Measurements from ENCODE around the gene SCRT2. TPM values are rescaled to one million over a fixed set of nuclear protein-coding genes. Genes with fewer than 3 reads are reported as not detected.
A peak's percentile ranks its signal among the peaks of the same experiment; 100 is the strongest.

SCRT2 gene
- total and polyA plus RNA-seq, 9 of the 15 experiments (the other 6 are each of a cell fraction or from before 2014, with no cell fraction given): 0.04 to 0.75 (median 0.13) TPM; not detected in 2

DNA sequence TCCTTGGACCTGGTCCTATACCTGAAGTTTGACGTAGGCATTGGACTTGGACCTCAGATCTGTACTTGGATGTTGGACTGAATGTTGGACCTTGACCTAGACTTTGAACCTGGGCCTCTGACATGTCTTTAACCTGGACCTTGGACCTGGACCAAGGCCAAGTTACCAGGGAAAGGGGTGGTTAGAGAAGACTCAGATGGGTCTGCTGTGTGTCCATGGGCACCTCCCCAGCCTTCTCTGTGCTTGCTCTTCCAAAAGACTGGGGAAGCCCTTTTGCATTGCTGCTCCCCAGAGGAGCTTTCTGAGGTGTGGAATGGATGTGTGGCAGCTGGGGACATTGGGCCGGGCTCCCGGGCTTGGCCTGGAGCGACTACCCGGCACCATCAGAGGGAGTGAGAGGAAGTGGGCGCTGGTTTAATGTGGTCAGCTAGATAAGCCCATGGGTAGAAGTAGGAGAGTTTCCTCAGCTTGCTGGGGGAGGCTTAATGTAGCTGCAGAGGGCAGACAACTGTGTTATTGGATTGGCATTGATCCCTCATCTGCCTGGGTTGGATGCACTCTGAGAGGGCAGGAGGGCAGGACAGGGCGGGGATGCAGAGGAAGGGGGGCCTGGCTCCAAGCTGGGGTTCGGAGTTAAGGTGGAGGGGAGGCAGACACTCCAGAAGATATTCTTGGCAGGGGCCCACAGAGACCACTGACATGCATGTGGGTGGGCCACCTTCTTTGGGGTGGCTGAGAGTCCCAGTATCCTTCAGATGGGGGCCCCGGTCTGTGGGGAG, 4.2 kb downstream of the SCRT2 start (continued):
- TF ChIP-seq FOXM1 (IDR thresholded peaks at IDR 0.05; ENCODE audit: low read depth) (no peak), FOXM1 (CRISPR knock-in tag; IDR thresholded peaks at IDR 0.05; ENCODE audit: low read depth) (no peak), ARID1B (IDR thresholded peaks at IDR 0.05) (peak; percentile 94), BACH1 (tag; IDR thresholded peaks at IDR 0.05) (no peak), ZNF174 (CRISPR knock-in tag; IDR thresholded peaks at IDR 0.05) (no peak), PYGO2 (tag; IDR thresholded peaks at IDR 0.05) (no peak), ZEB2 (IDR thresholded peaks at IDR 0.05) (no peak; the same call in 1 of the 2 replicates), PHF21A (IDR thresholded peaks at IDR 0.05; ENCODE audit: borderline replicate concordance, low read depth) (peak; percentile 34; the same call in 1 of the 2 replicates), MTA2 (IDR thresholded peaks at IDR 0.05; ENCODE audit: low read depth) (peak; percentile 63), IRF2 (CRISPR knock-in tag; IDR thresholded peaks at IDR 0.05) (no peak), TAF15 (IDR thresholded peaks at IDR 0.05; ENCODE audit: low read depth, low read length) (no peak), ZNF282 (CRISPR knock-in tag; IDR thresholded peaks at IDR 0.05) (no peak), RNF2 (IDR thresholded peaks at IDR 0.05) (peak; percentile 81; the same call in 1 of the 2 replicates), SLC30A9 (CRISPR knock-in tag; IDR thresholded peaks at IDR 0.05) (no peak), ZFX (CRISPR knock-in tag; IDR thresholded peaks at IDR 0.05) (no peak), POLR2G (IDR thresholded peaks at IDR 0.05; ENCODE audit: low read depth, low read length) (no peak), POLR2B (IDR thresholded peaks at IDR 0.05; ENCODE audit: low read depth, partially characterized antibody) (peak; percentile 19)
- TF ChIP-seq, protein P1, sequence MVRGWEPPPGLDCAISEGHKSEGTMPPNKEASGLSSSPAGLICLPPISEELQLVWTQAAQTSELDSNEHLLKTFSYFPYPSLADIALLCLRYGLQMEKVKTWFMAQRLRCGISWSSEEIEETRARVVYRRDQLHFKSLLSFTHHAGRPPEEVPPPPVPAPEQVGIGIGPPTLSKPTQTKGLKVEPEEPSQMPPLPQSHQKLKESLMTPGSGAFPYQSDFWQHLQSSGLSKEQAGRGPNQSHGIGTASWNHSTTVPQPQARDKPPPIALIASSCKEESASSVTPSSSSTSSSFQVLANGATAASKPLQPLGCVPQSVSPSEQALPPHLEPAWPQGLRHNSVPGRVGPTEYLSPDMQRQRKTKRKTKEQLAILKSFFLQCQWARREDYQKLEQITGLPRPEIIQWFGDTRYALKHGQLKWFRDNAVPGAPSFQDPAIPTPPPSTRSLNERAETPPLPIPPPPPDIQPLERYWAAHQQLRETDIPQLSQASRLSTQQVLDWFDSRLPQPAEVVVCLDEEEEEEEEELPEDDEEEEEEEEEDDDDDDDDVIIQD (CRISPR knock-in tag; IDR thresholded peaks at IDR 0.05): no peak
- TF ChIP-seq, protein P2, sequence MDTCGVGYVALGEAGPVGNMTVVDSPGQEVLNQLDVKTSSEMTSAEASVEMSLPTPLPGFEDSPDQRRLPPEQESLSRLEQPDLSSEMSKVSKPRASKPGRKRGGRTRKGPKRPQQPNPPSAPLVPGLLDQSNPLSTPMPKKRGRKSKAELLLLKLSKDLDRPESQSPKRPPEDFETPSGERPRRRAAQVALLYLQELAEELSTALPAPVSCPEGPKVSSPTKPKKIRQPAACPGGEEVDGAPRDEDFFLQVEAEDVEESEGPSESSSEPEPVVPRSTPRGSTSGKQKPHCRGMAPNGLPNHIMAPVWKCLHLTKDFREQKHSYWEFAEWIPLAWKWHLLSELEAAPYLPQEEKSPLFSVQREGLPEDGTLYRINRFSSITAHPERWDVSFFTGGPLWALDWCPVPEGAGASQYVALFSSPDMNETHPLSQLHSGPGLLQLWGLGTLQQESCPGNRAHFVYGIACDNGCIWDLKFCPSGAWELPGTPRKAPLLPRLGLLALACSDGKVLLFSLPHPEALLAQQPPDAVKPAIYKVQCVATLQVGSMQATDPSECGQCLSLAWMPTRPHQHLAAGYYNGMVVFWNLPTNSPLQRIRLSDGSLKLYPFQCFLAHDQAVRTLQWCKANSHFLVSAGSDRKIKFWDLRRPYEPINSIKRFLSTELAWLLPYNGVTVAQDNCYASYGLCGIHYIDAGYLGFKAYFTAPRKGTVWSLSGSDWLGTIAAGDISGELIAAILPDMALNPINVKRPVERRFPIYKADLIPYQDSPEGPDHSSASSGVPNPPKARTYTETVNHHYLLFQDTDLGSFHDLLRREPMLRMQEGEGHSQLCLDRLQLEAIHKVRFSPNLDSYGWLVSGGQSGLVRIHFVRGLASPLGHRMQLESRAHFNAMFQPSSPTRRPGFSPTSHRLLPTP (IDR thresholded peaks at IDR 0.05; ENCODE audit: borderline replicate concordance, extremely low read depth, insufficient read length): no peak
- TF ChIP-seq, protein P3, sequence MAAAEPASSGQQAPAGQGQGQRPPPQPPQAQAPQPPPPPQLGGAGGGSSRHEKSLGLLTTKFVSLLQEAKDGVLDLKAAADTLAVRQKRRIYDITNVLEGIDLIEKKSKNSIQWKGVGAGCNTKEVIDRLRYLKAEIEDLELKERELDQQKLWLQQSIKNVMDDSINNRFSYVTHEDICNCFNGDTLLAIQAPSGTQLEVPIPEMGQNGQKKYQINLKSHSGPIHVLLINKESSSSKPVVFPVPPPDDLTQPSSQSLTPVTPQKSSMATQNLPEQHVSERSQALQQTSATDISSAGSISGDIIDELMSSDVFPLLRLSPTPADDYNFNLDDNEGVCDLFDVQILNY (CRISPR knock-in tag; IDR thresholded peaks at IDR 0.05): no peak
- TF ChIP-seq, protein P4, sequence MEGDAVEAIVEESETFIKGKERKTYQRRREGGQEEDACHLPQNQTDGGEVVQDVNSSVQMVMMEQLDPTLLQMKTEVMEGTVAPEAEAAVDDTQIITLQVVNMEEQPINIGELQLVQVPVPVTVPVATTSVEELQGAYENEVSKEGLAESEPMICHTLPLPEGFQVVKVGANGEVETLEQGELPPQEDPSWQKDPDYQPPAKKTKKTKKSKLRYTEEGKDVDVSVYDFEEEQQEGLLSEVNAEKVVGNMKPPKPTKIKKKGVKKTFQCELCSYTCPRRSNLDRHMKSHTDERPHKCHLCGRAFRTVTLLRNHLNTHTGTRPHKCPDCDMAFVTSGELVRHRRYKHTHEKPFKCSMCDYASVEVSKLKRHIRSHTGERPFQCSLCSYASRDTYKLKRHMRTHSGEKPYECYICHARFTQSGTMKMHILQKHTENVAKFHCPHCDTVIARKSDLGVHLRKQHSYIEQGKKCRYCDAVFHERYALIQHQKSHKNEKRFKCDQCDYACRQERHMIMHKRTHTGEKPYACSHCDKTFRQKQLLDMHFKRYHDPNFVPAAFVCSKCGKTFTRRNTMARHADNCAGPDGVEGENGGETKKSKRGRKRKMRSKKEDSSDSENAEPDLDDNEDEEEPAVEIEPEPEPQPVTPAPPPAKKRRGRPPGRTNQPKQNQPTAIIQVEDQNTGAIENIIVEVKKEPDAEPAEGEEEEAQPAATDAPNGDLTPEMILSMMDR (IDR thresholded peaks at IDR 0.05 in 2 of 3, conservative IDR thresholded peaks at IDR 0.05 in 1 of 3; ENCODE audit: insufficient read depth in 2 of 3, low read depth in 1 of 3, low read length in 3 of 3): peak; percentile 5 to 11 (median 9); a peak in 1 of 6 replicates

Data from K562 (cell line).